ENCODE data around the gene MAPKAPK3. TPM values are rescaled to one million over a fixed set of nuclear protein-coding genes. Genes with fewer than 3 reads are reported as not detected.

The MAPKAPK3 gene
- total and polyA plus RNA-seq, 2 of the 8 experiments (the other 6 are each of a cell fraction or from before 2014, with no cell fraction given), result 65.4 to 99.8 TPM

- H3K36me3 ChIP-seq (ENCODE audit: control insufficient read depth in 2 of 4, insufficient read depth in 4 of 4, low read length in 3 of 4), result no peaks in the 10 kb centered on the region
- H3K23ac ChIP-seq (ENCODE audit: insufficient read length), result no peak overlapping the region
- DNase-seq (ENCODE audit: low read depth in 1 of 2, low spot score in 2 of 2) (no peak), FAIRE-seq (no peak)
- ChIA-PET POLR2A (ENCODE audit: partially characterized antibody) (interaction anchor here (0.6 to 4.8 kb wide), 11 partner anchors 9 to 771 kb away, joined by 3 to 20 read pairs (median 4); partner anchors contain the start of gene MANF), CTCF (ENCODE audit: partially characterized antibody) (interaction anchor here (0.7 to 50.4 kb wide), 8 partner anchors 28 to 770 kb away, joined by 3 to 1262 read pairs (median 44); partner anchors contain the start of genes C3orf18, DOCK3, HEMK1 and MANF)
- peak overlapping the region; percentile 65; the same call in 1 of the 2 replicates for H3K18ac ChIP-seq (ENCODE audit: extremely low read depth, low read length)
- H4K8ac ChIP-seq (ENCODE audit: extremely low read depth, insufficient read depth, low read length), result no peak overlapping the region; the same call in 1 of the 2 replicates
- H4K20me1 ChIP-seq (replicated peaks in 1 of 2; ENCODE audit: control insufficient read depth in 1 of 2, insufficient read depth in 2 of 2, low read length in 2 of 2), result peaks cover 4 to 13% of the 10 kb centered on the region in 2 experiments
- peak overlapping the region; percentile 59 to 74 (median 71) for H3K4me3 ChIP-seq (ENCODE audit: extremely low read depth in 1 of 4, insufficient read depth in 2 of 4, low read depth in 3 of 4, low read length in 4 of 4)
- no peak overlapping the region for H3K56ac ChIP-seq (replicated peaks; ENCODE audit: insufficient read length, low read depth, low read length)
- peak overlapping the region; percentile 58 for H3K4ac ChIP-seq (replicated peaks; ENCODE audit: insufficient read length, low read depth, low read length)
- H2BK15ac ChIP-seq (ENCODE audit: low read length), result peak overlapping the region; percentile 99
- no peak overlapping the region for H3K27ac ChIP-seq (ENCODE audit: low read depth, low read length)
- peak overlapping the region; percentile 6 for H4K5ac ChIP-seq (ENCODE audit: insufficient read length, low read depth, low read length)
- H2AFZ ChIP-seq (ENCODE audit: low read length), result peak overlapping the region; percentile 28; the same call in 1 of the 2 replicates
- peak overlapping the region; percentile 44 for H4K91ac ChIP-seq (replicated peaks; ENCODE audit: insufficient read length, low read length)
- peak overlapping the region; percentile 1; the same call in 1 of the 2 replicates for H2BK20ac ChIP-seq (ENCODE audit: low read length)
- no peak overlapping the region for H2BK120ac ChIP-seq (replicated peaks; ENCODE audit: low read depth, low read length)
- H2BK5ac ChIP-seq (ENCODE audit: low read depth, low read length), result peak overlapping the region; percentile 87; the same call in 1 of the 2 replicates
- H2AK5ac ChIP-seq (ENCODE audit: low read depth, low read length), result peak overlapping the region; percentile 89
- 75% methylated on average over 6 of the region's 6 CpGs; no CpG with 5 or more reads in 1 of the 2 experiments for WGBS, 2 experiments (ENCODE audit: extremely low coverage in 1 of 2, insufficient coverage in 1 of 2, insufficient read length in 1 of 2, insufficient replicate concordance in 2 of 2, low coverage in 1 of 2, low lambda C conversion rate in 2 of 2, missing lambda C conversion rate in 1 of 2)
- peak overlapping the region; percentile 84; the same call in 1 of the 2 replicates for H2BK12ac ChIP-seq (ENCODE audit: low read depth, low read length)
- H3K14ac ChIP-seq (ENCODE audit: insufficient read length), result no peak overlapping the region
- H3K27me3 ChIP-seq (replicated peaks in 1 of 4; ENCODE audit: control insufficient read depth in 3 of 4, extremely low read depth in 1 of 4, insufficient read depth in 3 of 4, low read length in 3 of 4), result peaks cover 0 to 13% (median 9%) of the 10 kb centered on the region in 4 experiments; a peak in 5 of 7 replicates
- peak overlapping the region in 3 of 4 experiments; percentile 59 to 70 (median 62); a peak in 3 of 7 replicates for H3K9ac ChIP-seq (replicated peaks in 1 of 4; ENCODE audit: extremely low read depth in 1 of 4, low read depth in 3 of 4, low read length in 3 of 4)
- H3K23me2 ChIP-seq (ENCODE audit: low read depth, low read length), result peaks cover 11% of the 10 kb centered on the region
- peaks cover 0 to 10% (median 7%) of the 10 kb centered on the region in 4 experiments; a peak in 6 of 7 replicates for H3K4me1 ChIP-seq (replicated peaks in 1 of 4; ENCODE audit: control insufficient read depth in 3 of 4, insufficient read depth in 4 of 4, low read length in 3 of 4)
- peak overlapping the region; percentile 80 to 91 for H3K4me2 ChIP-seq (ENCODE audit: insufficient read depth in 1 of 2, low read depth in 2 of 2, low read length in 2 of 2)
- peaks cover 0 to 15% of the 10 kb centered on the region in 2 experiments; a peak in 1 of 4 replicates for H3K79me2 ChIP-seq (ENCODE audit: control insufficient read depth in 1 of 2, insufficient read depth in 2 of 2, low read length in 2 of 2)
- no peaks in the 10 kb centered on the region for H3K9me3 ChIP-seq (ENCODE audit: insufficient read depth in 2 of 2, low read depth in 1 of 2, low read length in 1 of 2)
- H3K79me1 ChIP-seq (ENCODE audit: low read depth, low read length), result no peaks in the 10 kb centered on the region; the same call in 1 of the 2 replicates
- TF ChIP-seq POU5F1 (IDR thresholded peaks at IDR 0.05; ENCODE audit: low read depth, low read length), result no peak
- TF ChIP-seq CBX5 (IDR thresholded peaks at IDR 0.05; ENCODE audit: low read depth, low read length), result no peak
- TF ChIP-seq BACH1 (IDR thresholded peaks at IDR 0.05; ENCODE audit: low read length), result no peak
- TF ChIP-seq YY1 (IDR thresholded peaks at IDR 0.05; ENCODE audit: low read depth, low read length), result no peak
- no peak for TF ChIP-seq SAP30 (IDR thresholded peaks at IDR 0.05; ENCODE audit: insufficient read depth, insufficient replicate concordance, low read length)
- no peak for TF ChIP-seq KDM4A (IDR thresholded peaks at IDR 0.05; ENCODE audit: low read depth, low read length, severe bottlenecking)
- TF ChIP-seq MAX (IDR thresholded peaks at IDR 0.05), result no peak
- no peak for TF ChIP-seq RXRA (IDR thresholded peaks at IDR 0.05; ENCODE audit: insufficient read depth, low read depth, low read length)
- no peak for TF ChIP-seq CTCF (IDR thresholded peaks at IDR 0.05; ENCODE audit: control extremely low read depth in 1 of 3, insufficient read depth in 1 of 3, low read depth in 1 of 3, low read length in 3 of 3)
Measured at GRCh38 chr3:50617911-50618481, 1.0 kb downstream of the MAPKAPK3 start.
